K562 (cell line): ENCODE data around the gene TCEAL9. TPM values are rescaled to one million over a fixed set of nuclear protein-coding genes. Genes with fewer than 3 reads are reported as not detected.

Source experiments
- ATAC-seq: fragments of 200-7000 bp; cut with Tn5 transposase; 3 replicates; pipeline ENCODE4 v1.9.1; 2020; ENCODE audit warnings: moderate library complexity
- BruUV-seq: library from RNA; stranded (reverse); fragments of 400-500 nt; replicated peaks from 2 replicates; lab custom pipeline; 2021; lab: Mats Ljungman, UMichigan
- CTCF ChIA-PET: fragments of 300-600 bp; formaldehyde crosslinking; extraction: SDS; loops from one replicate; lab custom pipeline; 2021; ENCODE audit warnings: low intra/inter-chr PET ratio; lab: Yijun Ruan, JAX
- POLR2A ChIA-PET: fragments of 300-600, 350-650 bp; sonication (Branson Sonifier 250); formaldehyde crosslinking; extraction: SDS; loops from one replicate; lab custom pipeline; 2021; ENCODE audit warnings: antibody characterized with exemption, inconsistent platforms; lab: Yijun Ruan, JAX
- DNase-seq, 4 experiments: peaks; one replicate each; pipeline versions ENCODE4 v3.0.0 to v3.0.0-alpha.2; 2011 to 2018; ENCODE audit warnings: low spot score in 3 of 4, mixed read lengths in 3 of 4; ENCODE audit errors: extremely low read depth in 1 of 4
- FAIRE-seq: peaks from 2 replicates; lab custom pipeline; 2011; peaks lifted over from hg19 to GRCh38; lab: Jason Lieb, UNC
- H2AFZ ChIP-seq: 2 replicates; pipeline ENCODE4 v1.6.0; 2011; ENCODE audit warnings: low read depth, low read length, control low read depth, inconsistent platforms
- H3K27ac ChIP-seq: fragments of 200-600 bp; 3 replicates; pipeline ENCODE4 v1.8.0; 2011; ENCODE audit warnings: low read depth, mild to moderate bottlenecking, control low read depth, inconsistent platforms, low read length, moderate library complexity, mixed read lengths; ENCODE audit errors: extremely low read depth
- H3K27me3 ChIP-seq, 2 experiments: fragments of 300-600 bp in 1 of 2; 2 replicates in 1 of 2; 3 replicates in 1 of 2; pipeline versions ENCODE4 v1.6.0 to v1.8.0; 2011; ENCODE audit warnings: inconsistent platforms in 2 of 2, low read length in 2 of 2, mild to moderate bottlenecking in 1 of 2, mixed read lengths in 1 of 2, moderate library complexity in 1 of 2; ENCODE audit not compliant: control insufficient read depth in 2 of 2, insufficient read depth in 2 of 2
- H3K36me3 ChIP-seq: fragments of 300-600 bp; 3 replicates; pipeline ENCODE4 v1.8.0; 2011; ENCODE audit warnings: mild to moderate bottlenecking, low read length, inconsistent platforms; ENCODE audit not compliant: control insufficient read depth, insufficient read depth
- H3K4me1 ChIP-seq, 2 experiments: fragments of 200-600 bp in 1 of 2; replicated peaks in 1 of 2; 2 replicates in 1 of 2; 3 replicates in 1 of 2; pipeline versions ENCODE4 v1.5.1 to v1.8.0; 2011; ENCODE audit warnings: inconsistent platforms in 2 of 2, low read length in 2 of 2, mild to moderate bottlenecking in 1 of 2, mixed read lengths in 1 of 2, moderate library complexity in 1 of 2; ENCODE audit not compliant: control insufficient read depth in 2 of 2, insufficient read depth in 2 of 2
- H3K4me2 ChIP-seq: 2 replicates; pipeline ENCODE4 v1.6.1; 2011; ENCODE audit warnings: low read length, control low read depth, inconsistent platforms, mixed read lengths; ENCODE audit not compliant: insufficient read depth
- H3K4me3 ChIP-seq: fragments of 200-600 bp; sonication (generic), shearing (Covaris generic); 2 replicates; pipeline ENCODE4 v1.5.1; 2016; ENCODE audit warnings: control low read depth, inconsistent platforms
- H3K79me2 ChIP-seq: fragments of 200-600 bp; 3 replicates; pipeline ENCODE4 v1.8.0; 2011; ENCODE audit warnings: low read length, inconsistent platforms; ENCODE audit not compliant: control insufficient read depth, insufficient read depth
- H3K9ac ChIP-seq, 2 experiments: 2 replicates each; pipeline versions ENCODE4 v1.6.0 to v1.6.1; 2011; ENCODE audit warnings: low read depth in 2 of 2, low read length in 2 of 2, control low read depth in 1 of 2, inconsistent platforms in 1 of 2, mild to moderate bottlenecking in 1 of 2, mixed read lengths in 1 of 2; ENCODE audit not compliant: insufficient read depth in 1 of 2
- H3K9me1 ChIP-seq: one replicate; pipeline ENCODE4 v1.6.0; 2011; ENCODE audit warnings: inconsistent platforms, mild to moderate bottlenecking, low read length, moderate library complexity; ENCODE audit not compliant: control insufficient read depth, insufficient read depth
- H3K9me3 ChIP-seq: replicated peaks from 2 replicates; pipeline ENCODE4 v1.5.1; 2011; ENCODE audit warnings: low read depth, low read length, inconsistent platforms; ENCODE audit not compliant: control insufficient read depth, insufficient read depth
- H4K20me1 ChIP-seq: replicated peaks from 2 replicates; pipeline ENCODE4 v1.6.1; 2011; ENCODE audit warnings: low read length, inconsistent platforms, mixed read lengths; ENCODE audit not compliant: control insufficient read depth, insufficient read depth
- AFF1 ChIP-seq, 2 experiments: fragments of 450-650 bp; IDR thresholded peaks; 2 replicates each; pipeline ENCODE4 v1.6.1; 2018; ENCODE audit warnings: mild to moderate bottlenecking in 2 of 2, low read depth in 1 of 2; ENCODE audit not compliant: partially characterized antibody in 2 of 2
- BRD4 ChIP-seq: fragments of 200-600 bp; sonication (generic); IDR thresholded peaks from 2 replicates; pipeline ENCODE4 v1.6.1; 2017; ENCODE audit warnings: inconsistent platforms
- BRD9 ChIP-seq: fragments of 450-650 bp; IDR thresholded peaks from 2 replicates; pipeline ENCODE4 v1.6.1; 2018; ENCODE audit warnings: low read depth; ENCODE audit not compliant: partially characterized antibody
- FOXJ2 ChIP-seq: fragments of 200-800 bp; sonication (Bioruptor generic); IDR thresholded peaks from 2 replicates; pipeline ENCODE4 v1.6.1; 2016; ENCODE audit warnings: missing genetic modification characterization, missing compliant biosample characterization
- MGA ChIP-seq: fragments of 450-650 bp; IDR thresholded peaks from 2 replicates; pipeline ENCODE4 v1.6.1; 2016; ENCODE audit warnings: mild to moderate bottlenecking, moderate library complexity
- RUNX1 ChIP-seq: sonication (generic); IDR thresholded peaks from 2 replicates; pipeline ENCODE4 v1.6.1; 2016; ENCODE audit warnings: antibody characterized with exemption, low read depth
- TAF15 ChIP-seq: fragments of 200-400 bp; formaldehyde crosslinking; IDR thresholded peaks from 2 replicates; pipeline ENCODE4 v1.6.1; 2017; ENCODE audit warnings: mild to moderate bottlenecking, low read depth, low read length, moderate library complexity
- ZNF140 ChIP-seq: fragments of 250-450 bp; sonication (Bioruptor Pico); IDR thresholded peaks from 2 replicates; pipeline ENCODE4 v1.8.0; 2021; ENCODE audit warnings: moderate library complexity, mild to moderate bottlenecking, inconsistent platforms
- WGBS: fragments of 100-300 bp; shearing (Covaris generic); methylation state at CpG from one replicate; pipeline ENCODE4 v1.1.6; 2016; ENCODE audit warnings: low coverage, mixed read lengths; ENCODE audit not compliant: insufficient coverage; ENCODE audit errors: missing lambda C conversion rate; 5-methylcytosine and 5-hydroxymethylcytosine counted together
- in situ Hi-C: fragments of 300-500 bp; cut with MboI; formaldehyde crosslinking; loops from 4 replicates; pipeline ENCODE4 v1.15.0; 2018; ENCODE audit warnings: inconsistent platforms, mixed read lengths
- intact Hi-C: fragments of 100-400 bp; cut with micrococcal nuclease; formaldehyde crosslinking; loops from 2 replicates; pipeline ENCODE4 v1.14.2; 2022
- polyA plus RNA-seq, 8 experiments: library from polyadenylated mRNA; depleted of rRNA in 4 of 8; stranded (reverse) in 5 of 8; unstranded in 3 of 8; fragments of >200 nt; fragmentation: Nextera tagmentation in 2 of 8; fragmentation: Illumina TruSeq in 1 of 8; extraction: Ambion mirVana in 2 of 8; extraction: Trizol in 1 of 8; gene quantifications; 2 replicates each; pipeline versions ENCODE4 v1.2.1 to v1.2.3, GENCODE V29; 2011 to 2014; ENCODE audit warnings: inconsistent platforms in 1 of 8, missing spikeins in 1 of 8
- total RNA-seq, 7 experiments: library from RNA; depleted of rRNA in 6 of 7; stranded (reverse); fragments of >200 nt in 6 of 7; fragmentation: Illumina TruSeq in 2 of 7; extraction: Trizol in 2 of 7; gene quantifications; 2 replicates each; pipeline versions ENCODE4 v1.2.1 to v1.2.3, GENCODE V29; 2011 to 2021; ENCODE audit warnings: low replicate concordance in 1 of 7

Gene TCEAL9
- total and polyA plus RNA-seq, 9 of the 15 experiments (the other 6 are each of a cell fraction or from before 2014, with no cell fraction given), result 16.2 to 106 (median 69.6) TPM

GRCh38 chrX:103382877-103383276 is 26.6 kb downstream of the TCEAL9 start:
- TF ChIP-seq FOXJ2 (peak; percentile 95), AFF1 (IDR thresholded peaks at IDR 0.05; ENCODE audit: low read depth in 1 of 2, partially characterized antibody in 2 of 2) (no peak), BRD9 (no peak), RUNX1 (no peak), MGA (no peak), ZNF140 (no peak), BRD4 (no peak), TAF15 (no peak)
- 40% methylated on average over 1 of the region's 1 CpG for WGBS
- Histone ChIP-seq H3K36me3 (no peaks in the 10 kb centered on the region), H3K9me3 (no peaks in the 10 kb centered on the region), H3K79me2 (no peaks in the 10 kb centered on the region), H2AFZ (no peak overlapping the region), H3K4me3 (no peak overlapping the region), H4K20me1 (no peaks in the 10 kb centered on the region), H3K9ac (no peak overlapping the region), H3K27me3 (no peaks in the 10 kb centered on the region), H3K4me2 (no peak overlapping the region), H3K27ac (no peak overlapping the region), H3K9me1 (no peaks in the 10 kb centered on the region), H3K4me1 (no peaks in the 10 kb centered on the region)
- ATAC-seq (no peak), FAIRE-seq (no peak), DNase-seq (no peak)
- ChIA-PET CTCF (no interaction called here), POLR2A (interaction anchor here (0.9 kb wide), 1 partner anchor 15 kb away, joined by 3 read pairs; no protein-coding TSS in a partner anchor)
- in situ Hi-C loops, result no loop called here
- intact Hi-C loops, result no loop called here
- BruUV-seq, result no TSS peak
